H1 (cell line): ENCODE measurements around the gene ELL. TPM values are rescaled to one million over a fixed set of nuclear protein-coding genes. Genes with fewer than 3 reads are reported as not detected.

Experiments
- CTCF ChIA-PET: fragments of 300-600 bp; sonication (Branson Sonifier 250); formaldehyde crosslinking; loops from one replicate; lab custom pipeline; 2021; ENCODE audit not compliant: partially characterized antibody; lab: Charles Lee
- POLR2A ChIA-PET: fragments of 300-600 bp; sonication (Branson Sonifier 250); formaldehyde crosslinking; loops from one replicate; lab custom pipeline; 2021; ENCODE audit warnings: inconsistent platforms; ENCODE audit not compliant: partially characterized antibody; lab: Charles Lee
- DNase-seq, 2 experiments: peaks; one replicate each; pipeline versions ENCODE4 v3.0.0 to v3.0.0-alpha.2; 2010 to 2022; ENCODE audit warnings: low spot score in 2 of 2, low read depth in 1 of 2, mixed read lengths in 1 of 2
- FAIRE-seq: peaks from 2 replicates; lab custom pipeline; 2011; peaks lifted over from hg19 to GRCh38; lab: Jason Lieb, UNC
- H2AFZ ChIP-seq: 2 replicates; pipeline ENCODE4 v1.8.1; 2012; ENCODE audit warnings: low read length, inconsistent platforms
- H2AK5ac ChIP-seq: 2 replicates; pipeline ENCODE4 v1.6.1; 2013; ENCODE audit warnings: low read depth, low read length
- H2BK120ac ChIP-seq: replicated peaks from 2 replicates; pipeline ENCODE3; 2013; ENCODE audit warnings: low read depth, low read length, inconsistent platforms
- H2BK12ac ChIP-seq: 2 replicates; pipeline ENCODE4 v1.6.1; 2013; ENCODE audit warnings: low read depth, low read length
- H2BK15ac ChIP-seq: 2 replicates; pipeline ENCODE4 v1.6.1; 2013; ENCODE audit warnings: low read length
- H2BK20ac ChIP-seq: 2 replicates; pipeline ENCODE4 v1.6.1; 2013; ENCODE audit warnings: low read length
- H2BK5ac ChIP-seq: 2 replicates; pipeline ENCODE4 v1.6.1; 2013; ENCODE audit warnings: low read depth, low read length
- H3K14ac ChIP-seq: 2 replicates; pipeline ENCODE4 v1.6.1; 2013; ENCODE audit warnings: inconsistent platforms; ENCODE audit not compliant: insufficient read length
- H3K18ac ChIP-seq: 2 replicates; pipeline ENCODE4 v1.6.1; 2013; ENCODE audit warnings: low read length; ENCODE audit errors: extremely low read depth
- H3K23ac ChIP-seq: 2 replicates; pipeline ENCODE4 v1.6.1; 2013; ENCODE audit warnings: inconsistent platforms; ENCODE audit not compliant: insufficient read length
- H3K23me2 ChIP-seq: 2 replicates; pipeline ENCODE4 v1.6.1; 2013; ENCODE audit warnings: low read depth, low read length
- H3K27ac ChIP-seq: 2 replicates; pipeline ENCODE4 v1.6.1; 2011; ENCODE audit warnings: low read depth, low read length, inconsistent platforms
- H3K27me3 ChIP-seq, 4 experiments: replicated peaks in 1 of 4; 1 replicate in 1 of 4; 2 replicates in 3 of 4; pipeline versions ENCODE4 v1.6.1 to v1.8.1; 2011 to 2013; ENCODE audit warnings: low read length in 3 of 4, mild to moderate bottlenecking in 3 of 4, inconsistent platforms in 2 of 4, mixed read lengths in 2 of 4, moderate library complexity in 1 of 4; ENCODE audit not compliant: control insufficient read depth in 3 of 4, insufficient read depth in 3 of 4; ENCODE audit errors: extremely low read depth in 1 of 4
- H3K36me3 ChIP-seq, 4 experiments: 2 replicates each; pipeline versions ENCODE4 v1.6.1 to v1.8.1; 2011 to 2013; ENCODE audit warnings: mild to moderate bottlenecking in 4 of 4, low read length in 3 of 4, moderate library complexity in 2 of 4, control low read depth in 1 of 4, inconsistent platforms in 1 of 4; ENCODE audit not compliant: insufficient read depth in 4 of 4, control insufficient read depth in 2 of 4
- H3K4ac ChIP-seq: replicated peaks from 2 replicates; pipeline ENCODE3; 2013; ENCODE audit warnings: low read length, low read depth, mixed read lengths, inconsistent platforms; ENCODE audit not compliant: insufficient read length
- H3K4me1 ChIP-seq, 4 experiments: replicated peaks in 1 of 4; 1 replicate in 1 of 4; 2 replicates in 3 of 4; pipeline versions ENCODE4 v1.6.1 to v1.8.1; 2011 to 2013; ENCODE audit warnings: low read length in 3 of 4, inconsistent platforms in 2 of 4, mixed read lengths in 1 of 4; ENCODE audit not compliant: insufficient read depth in 4 of 4, control insufficient read depth in 3 of 4
- H3K4me2 ChIP-seq, 2 experiments: 2 replicates each; pipeline versions ENCODE4 v1.6.1 to v1.8.1; 2011 to 2013; ENCODE audit warnings: low read depth in 2 of 2, low read length in 2 of 2, control low read depth in 1 of 2, inconsistent platforms in 1 of 2, mild to moderate bottlenecking in 1 of 2; ENCODE audit not compliant: insufficient read depth in 1 of 2
- H3K4me3 ChIP-seq, 4 experiments: fragments of 200-600, 300-600 bp in 1 of 4; sonication (generic), shearing (Covaris generic), sonication (Bioruptor Twin) in 1 of 4; 2 replicates each; pipeline versions ENCODE4 v1.5.1 to v1.8.1; 2011 to 2016; ENCODE audit warnings: low read length in 4 of 4, low read depth in 3 of 4, control low read depth in 2 of 4, inconsistent platforms in 2 of 4, mild to moderate bottlenecking in 2 of 4, mixed read lengths in 1 of 4, moderate library complexity in 1 of 4; ENCODE audit not compliant: insufficient read depth in 2 of 4; ENCODE audit errors: extremely low read depth in 1 of 4
- H3K56ac ChIP-seq: replicated peaks from 2 replicates; pipeline ENCODE3; 2013; ENCODE audit warnings: low read depth, mild to moderate bottlenecking, mixed read lengths, low read length, inconsistent platforms; ENCODE audit not compliant: insufficient read length
- H3K79me1 ChIP-seq: 2 replicates; pipeline ENCODE4 v1.6.1; 2013; ENCODE audit warnings: low read depth, low read length, control low read depth
- H3K79me2 ChIP-seq, 2 experiments: 2 replicates each; pipeline versions ENCODE4 v1.6.1 to v1.8.1; 2012 to 2013; ENCODE audit warnings: low read length in 2 of 2, mild to moderate bottlenecking in 2 of 2, inconsistent platforms in 1 of 2; ENCODE audit not compliant: insufficient read depth in 2 of 2, control insufficient read depth in 1 of 2
- H3K9ac ChIP-seq, 4 experiments: replicated peaks in 1 of 4; 1 replicate in 1 of 4; 2 replicates in 3 of 4; pipeline versions ENCODE4 v1.6.1 to v1.8.1; 2011 to 2013; ENCODE audit warnings: low read depth in 3 of 4, low read length in 3 of 4, control low read depth in 2 of 4, mild to moderate bottlenecking in 2 of 4, moderate library complexity in 2 of 4, inconsistent platforms in 1 of 4; ENCODE audit errors: extremely low read depth in 1 of 4
- H3K9me3 ChIP-seq, 2 experiments: 2 replicates each; pipeline versions ENCODE4 v1.6.1 to v1.8.1; 2012 to 2013; ENCODE audit warnings: mild to moderate bottlenecking in 2 of 2, moderate library complexity in 2 of 2, control low read depth in 1 of 2, inconsistent platforms in 1 of 2, low read depth in 1 of 2, low read length in 1 of 2, mixed read lengths in 1 of 2; ENCODE audit not compliant: insufficient read depth in 2 of 2
- H4K20me1 ChIP-seq, 2 experiments: replicated peaks in 1 of 2; 2 replicates each; pipeline versions ENCODE3 to v1.8.1; 2011 to 2013; ENCODE audit warnings: inconsistent platforms in 2 of 2, low read length in 2 of 2, mild to moderate bottlenecking in 1 of 2; ENCODE audit not compliant: insufficient read depth in 2 of 2, control insufficient read depth in 1 of 2
- H4K5ac ChIP-seq: 2 replicates; pipeline ENCODE4 v1.6.1; 2013; ENCODE audit warnings: low read length, low read depth, mixed read lengths, inconsistent platforms; ENCODE audit not compliant: insufficient read length
- H4K8ac ChIP-seq: 2 replicates; pipeline ENCODE4 v1.8.0; 2013; ENCODE audit warnings: mild to moderate bottlenecking, moderate library complexity, low read length, inconsistent platforms; ENCODE audit not compliant: insufficient read depth; ENCODE audit errors: extremely low read depth
- H4K91ac ChIP-seq: replicated peaks from 2 replicates; pipeline ENCODE3; 2013; ENCODE audit warnings: low read length, mixed read lengths, inconsistent platforms; ENCODE audit not compliant: insufficient read length
- CEBPB ChIP-seq: IDR thresholded peaks from 2 replicates; pipeline ENCODE4 v1.6.1; 2012; ENCODE audit warnings: low read depth, low read length
- CHD2 ChIP-seq: IDR thresholded peaks from 2 replicates; pipeline ENCODE4 v1.6.1; 2012; ENCODE audit warnings: low read length, improper control_type of control experiment
- JUN ChIP-seq: IDR thresholded peaks from 2 replicates; pipeline ENCODE4 v1.6.1; 2011; ENCODE audit warnings: low read depth, mild to moderate bottlenecking, improper control_type of control experiment, low read length
- JUND ChIP-seq: IDR thresholded peaks from 2 replicates; pipeline ENCODE4 v1.6.1; 2011; ENCODE audit warnings: mild to moderate bottlenecking, improper control_type of control experiment, low read length
- KDM5A ChIP-seq: fragments of 200-600 bp; IDR thresholded peaks from 2 replicates; pipeline ENCODE4 v1.7.1; 2012; ENCODE audit warnings: mild to moderate bottlenecking, low read length, inconsistent platforms, mixed read lengths
- MAFK ChIP-seq: IDR thresholded peaks from 2 replicates; pipeline ENCODE4 v1.6.1; 2012; ENCODE audit warnings: low read depth, mild to moderate bottlenecking, improper control_type of control experiment, low read length
- PHF8 ChIP-seq: fragments of 200-600 bp; sonication (generic); conservative IDR thresholded peaks from 2 replicates; pipeline ENCODE4 v1.7.1; 2012; ENCODE audit warnings: low read depth, mild to moderate bottlenecking, inconsistent platforms, low read length, moderate library complexity
- SIRT6 ChIP-seq: IDR thresholded peaks from one replicate; pipeline ENCODE4 v1.7.1; 2012; ENCODE audit warnings: low read length, inconsistent platforms
- SRF ChIP-seq: IDR thresholded peaks from 2 replicates; pipeline ENCODE4 v1.6.1; 2011; ENCODE audit warnings: mild to moderate bottlenecking, low read depth, low read length, moderate library complexity
- TAF1 ChIP-seq: IDR thresholded peaks from 2 replicates; pipeline ENCODE4 v1.6.1; 2011; ENCODE audit warnings: mild to moderate bottlenecking, low read depth, low read length
- TCF12 ChIP-seq: IDR thresholded peaks from 2 replicates; pipeline ENCODE4 v1.6.1; 2011; ENCODE audit warnings: low read depth, mild to moderate bottlenecking, low read length
- YY1 ChIP-seq: IDR thresholded peaks from 2 replicates; pipeline ENCODE4 v1.6.1; 2011; ENCODE audit warnings: low read depth, mild to moderate bottlenecking, low read length
- ZNF274 ChIP-seq: IDR thresholded peaks from 2 replicates; pipeline ENCODE4 v1.7.0; 2012; ENCODE audit warnings: low read length, borderline replicate concordance; ENCODE audit errors: extremely low read depth
- WGBS, 2 experiments: shearing (Covaris generic) in 1 of 2; methylation state at CpG; one replicate each; pipeline versions ENCODE4 v1.1.6 to v1.1.7; 2013 to 2015; ENCODE audit warnings: low lambda C conversion rate in 2 of 2, mixed read lengths in 2 of 2, inconsistent platforms in 1 of 2, low coverage in 1 of 2, missing lambda C conversion rate in 1 of 2; ENCODE audit not compliant: insufficient replicate concordance in 2 of 2, insufficient coverage in 1 of 2, insufficient read length in 1 of 2; ENCODE audit errors: extremely low coverage in 1 of 2, missing lambda C conversion rate in 1 of 2; 5-methylcytosine and 5-hydroxymethylcytosine counted together
- polyA plus RNA-seq, 7 experiments: library from polyadenylated mRNA; depleted of rRNA in 3 of 7; stranded (reverse) in 5 of 7; unstranded in 2 of 7; fragments of >200 nt in 5 of 7; fragments of 200-250 nt in 2 of 7; gene quantifications; 1 replicate in 5 of 7; 2 replicates in 1 of 7; 4 replicates in 1 of 7; pipeline versions ENCODE4 v1.2.1 to v1.2.3, GENCODE V29; 2011 to 2013; ENCODE audit warnings: missing spikeins in 2 of 7, mixed read lengths in 2 of 7
- total RNA-seq: library from RNA; stranded (reverse); fragmentation: NEBNext Ultra II Directional; extraction: Animal tissue kit (Norgen Biotek cat#: 25700); gene quantifications from 2 replicates; pipeline ENCODE4 v1.2.1, GENCODE V29; 2021
- TF ChIP-seq, protein P1 (sequence below): IDR thresholded peaks from 2 replicates; pipeline ENCODE4 v1.6.1; 2012; ENCODE audit warnings: inconsistent platforms

Gene ELL
- total and polyA plus RNA-seq, 2 of the 8 experiments (the other 6 are each of a cell fraction or from before 2014, with no cell fraction given), result 5.2 to 10.5 TPM

DNA sequence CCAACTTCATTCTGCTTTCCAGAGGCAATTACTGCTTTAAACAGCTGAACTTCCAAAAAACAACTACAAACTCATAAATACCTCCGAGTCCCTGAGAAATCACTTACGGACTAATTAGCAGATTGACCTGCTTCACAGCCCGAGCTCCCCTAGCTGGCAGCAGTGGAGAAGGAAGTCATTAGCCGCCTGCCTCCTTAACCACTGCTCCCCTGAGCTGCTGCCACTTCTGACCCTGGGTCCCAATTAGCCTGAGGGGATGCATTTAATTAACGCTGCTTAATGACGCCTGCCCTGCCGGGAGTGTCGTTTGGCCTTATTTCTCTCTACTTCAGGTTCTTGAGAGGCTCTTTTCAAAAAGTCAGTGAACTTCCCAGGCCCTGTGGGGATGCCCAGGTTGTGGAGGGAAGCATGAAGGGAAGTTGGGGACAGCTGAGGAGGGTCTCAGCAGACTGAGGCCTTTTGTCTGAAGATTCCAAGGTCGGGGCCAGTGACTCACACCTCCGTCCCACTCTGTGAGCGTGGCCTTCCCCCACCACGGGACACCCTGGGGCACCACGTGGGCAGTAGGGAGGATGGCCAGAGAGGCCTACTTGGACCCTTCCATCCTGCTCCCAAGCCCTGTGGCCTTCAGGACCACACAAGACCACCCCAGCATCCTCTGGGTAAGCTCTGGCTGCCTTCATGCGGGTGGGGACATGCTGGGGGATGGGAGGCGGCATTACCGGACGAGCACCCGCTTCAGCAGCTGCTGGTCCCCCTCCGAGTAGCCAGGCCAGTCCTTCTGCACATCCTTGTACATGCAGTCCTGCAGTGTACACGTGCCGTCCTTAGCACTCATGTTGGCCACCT lies 64.2 kb downstream of the ELL start:
- no peak overlapping the region for H3K56ac ChIP-seq
- no peak overlapping the region for H4K8ac ChIP-seq
- no peaks in the 10 kb centered on the region for H3K79me2 ChIP-seq
- no peaks in the 10 kb centered on the region for H3K27me3 ChIP-seq
- no peaks in the 10 kb centered on the region; the same call in 1 of the 2 replicates for H3K23me2 ChIP-seq
- no peak overlapping the region for H4K5ac ChIP-seq
- 93% methylated on average over 21 of the region's 21 CpGs; no CpG with 5 or more reads in 1 of the 2 experiments for WGBS, 2 experiments
- no peak overlapping the region for H3K4me2 ChIP-seq
- H3K4me1 ChIP-seq, result no peaks in the 10 kb centered on the region; a peak in 1 of 7 replicates
- H2BK20ac ChIP-seq, result no peak overlapping the region
- no peaks in the 10 kb centered on the region; the same call in 1 of the 2 replicates for H3K79me1 ChIP-seq
- no peak overlapping the region for H3K18ac ChIP-seq
- no peak overlapping the region for H3K27ac ChIP-seq
- POLR2A ChIA-PET, result interaction anchor here (0.8 to 2.2 kb wide), 8 partner anchors 9 to 120 kb away, joined by 3 to 7 read pairs (median 3); partner anchors contain the start of gene UBA52
- H2BK15ac ChIP-seq, result no peak overlapping the region
- no peak overlapping the region for H3K14ac ChIP-seq
- H3K4me3 ChIP-seq, result no peak overlapping the region
- no peak overlapping the region for H3K23ac ChIP-seq
- CTCF ChIA-PET, result interaction anchor here (1.0 to 8.4 kb wide), 12 partner anchors 9 to 389 kb away, joined by 3 to 51 read pairs (median 4); no protein-coding TSS in a partner anchor
- H2BK12ac ChIP-seq, result no peak overlapping the region
- H3K9me3 ChIP-seq, result no peaks in the 10 kb centered on the region
- no peak overlapping the region for H2BK120ac ChIP-seq
- no peak overlapping the region for H2AK5ac ChIP-seq
- no peak for DNase-seq
- H4K20me1 ChIP-seq, result peaks cover 0 to 12% of the 10 kb centered on the region in 2 experiments
- H2BK5ac ChIP-seq, result no peak overlapping the region
- no peak for TF ChIP-seq TAF1
- no peak for TF ChIP-seq SIRT6
- TF ChIP-seq SRF, result no peak
- TF ChIP-seq PHF8, result no peak
- TF ChIP-seq JUND, result no peak
- no peak for TF ChIP-seq TCF12
- TF ChIP-seq ZNF274, result no peak
- TF ChIP-seq KDM5A, result no peak
- no peak for TF ChIP-seq CHD2
- TF ChIP-seq, protein P1, sequence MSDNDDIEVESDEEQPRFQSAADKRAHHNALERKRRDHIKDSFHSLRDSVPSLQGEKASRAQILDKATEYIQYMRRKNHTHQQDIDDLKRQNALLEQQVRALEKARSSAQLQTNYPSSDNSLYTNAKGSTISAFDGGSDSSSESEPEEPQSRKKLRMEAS, result no peak
- no peak for TF ChIP-seq MAFK
- TF ChIP-seq YY1, result no peak
- no peak for TF ChIP-seq CEBPB
- TF ChIP-seq JUN, result no peak
- FAIRE-seq, result no peak
- peaks cover 0 to 10% (median 7%) of the 10 kb centered on the region in 4 experiments; a peak in 3 of 8 replicates for H3K36me3 ChIP-seq
- no peak overlapping the region for H2AFZ ChIP-seq
- no peak overlapping the region for H3K4ac ChIP-seq
- H4K91ac ChIP-seq, result no peak overlapping the region
- no peak overlapping the region for H3K9ac ChIP-seq
